HG02981 (cell line): ENCODE measurements around the gene CREB5.

ENCODE experiments used
- ATAC-seq: cut with Tn5 transposase; IDR thresholded peaks from one replicate; pipeline ENCODE4 v1.9.1; 2021; ENCODE audit warnings: mild to moderate bottlenecking, moderate library complexity; ENCODE audit not compliant: unreplicated experiment

CREB5 gene

GRCh38 chr7:28405662-28406061 lies 6.7 kb upstream of the CREB5 start:
- ATAC-seq = no peak

- ATAC-seq = no peak
Measured at GRCh38 chr7:28406192-28406591, 6.1 kb upstream of the CREB5 start.

DNA sequence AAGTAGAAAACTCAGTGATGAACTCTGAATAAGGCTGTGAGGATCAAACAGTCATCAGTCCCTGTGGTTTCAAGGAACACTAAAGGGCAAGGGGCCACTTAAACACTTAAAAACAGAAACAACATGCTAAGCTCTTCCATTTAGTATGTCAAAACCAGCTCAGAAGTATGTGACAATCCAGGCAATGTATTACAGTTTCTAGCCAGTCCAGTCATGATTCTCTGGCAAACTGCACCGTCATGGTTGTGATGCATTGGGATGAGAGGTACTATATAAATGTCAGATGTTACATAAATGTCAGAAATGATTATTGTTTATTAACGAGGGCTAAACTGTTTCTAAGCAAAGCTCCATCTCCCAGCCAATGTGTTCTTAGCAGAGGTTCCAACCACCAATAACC lies 4.7 kb upstream of the CREB5 start:
- no peak for ATAC-seq

DNA sequence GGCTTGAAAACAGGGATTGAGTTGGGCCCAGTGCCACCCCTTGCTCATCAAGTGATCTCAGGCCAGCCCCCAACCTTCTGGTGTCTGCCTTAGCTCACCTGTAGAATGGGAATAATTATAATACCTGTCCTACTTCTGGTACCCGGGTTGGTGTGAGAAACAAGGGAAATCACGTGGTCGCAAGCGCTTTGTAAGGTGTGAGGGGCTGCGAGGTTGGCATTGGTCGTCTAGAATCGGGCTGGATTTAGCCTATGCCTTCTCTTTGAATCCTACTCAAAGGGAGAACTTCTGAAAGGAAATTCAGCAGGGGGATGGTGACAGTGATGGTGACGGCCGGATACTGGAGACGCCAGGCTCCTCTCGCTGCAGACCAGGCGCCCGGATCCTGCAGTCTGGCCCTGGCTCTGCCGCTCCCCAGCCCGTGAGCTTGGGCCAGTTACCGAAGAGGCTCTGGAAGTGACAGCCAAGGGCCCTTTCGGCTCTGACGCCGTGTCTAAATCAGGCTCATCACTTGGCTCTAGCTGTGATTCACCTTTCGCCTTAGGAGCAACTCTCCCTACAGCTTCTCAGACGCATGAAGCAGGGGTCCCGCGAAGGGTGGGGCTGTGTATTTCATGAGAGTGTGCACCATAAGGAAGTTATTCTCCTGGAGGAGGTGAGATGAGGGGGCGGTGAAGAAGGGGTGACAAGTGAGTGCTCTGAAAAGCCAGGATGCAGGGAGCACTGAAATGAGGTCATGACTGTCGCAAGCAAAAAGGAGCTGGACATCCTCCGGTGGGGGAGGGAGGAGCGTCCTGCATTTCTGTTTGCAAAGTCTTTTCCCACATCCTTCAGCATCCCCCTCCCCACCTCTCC lies 4.0 kb upstream of the CREB5 start:
- no peak for ATAC-seq

DNA sequence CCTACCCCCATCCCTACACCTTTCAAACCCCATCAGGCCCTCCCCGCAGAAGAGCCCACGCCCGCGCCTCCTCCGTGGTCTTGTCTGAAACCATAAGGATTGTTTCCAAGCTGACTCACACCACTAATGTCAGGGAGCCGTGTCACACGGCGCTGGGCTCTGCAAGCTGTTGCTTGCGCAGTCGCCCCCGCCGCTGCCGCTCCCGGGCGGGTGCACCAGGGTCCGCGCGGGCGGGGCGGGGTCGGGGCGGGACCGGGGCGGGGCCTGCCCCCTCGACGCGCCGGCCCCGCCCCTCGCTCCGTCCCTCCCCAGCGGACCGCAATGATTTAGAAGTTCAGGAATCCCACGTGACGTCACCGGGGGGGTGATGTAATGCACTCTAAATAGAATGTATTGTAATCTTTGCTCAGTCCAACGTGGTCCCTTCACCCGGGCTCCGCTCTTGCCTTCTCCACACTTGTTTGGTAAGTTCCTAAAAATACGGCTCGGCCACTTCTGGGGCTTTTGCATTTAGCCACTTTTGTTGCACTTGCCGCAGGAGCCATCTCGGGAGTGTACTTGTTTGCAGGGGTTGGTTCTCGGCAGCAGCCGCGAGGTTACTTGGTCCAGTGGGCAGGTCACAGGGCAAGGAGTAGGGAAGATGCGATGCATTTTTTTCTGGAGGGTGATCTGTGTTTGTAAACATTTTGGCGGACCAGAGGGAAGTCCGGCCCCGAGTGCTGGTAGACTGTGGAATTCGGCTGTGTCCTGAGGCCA lies 3.2 kb upstream of the CREB5 start:
- no peak for ATAC-seq

DNA sequence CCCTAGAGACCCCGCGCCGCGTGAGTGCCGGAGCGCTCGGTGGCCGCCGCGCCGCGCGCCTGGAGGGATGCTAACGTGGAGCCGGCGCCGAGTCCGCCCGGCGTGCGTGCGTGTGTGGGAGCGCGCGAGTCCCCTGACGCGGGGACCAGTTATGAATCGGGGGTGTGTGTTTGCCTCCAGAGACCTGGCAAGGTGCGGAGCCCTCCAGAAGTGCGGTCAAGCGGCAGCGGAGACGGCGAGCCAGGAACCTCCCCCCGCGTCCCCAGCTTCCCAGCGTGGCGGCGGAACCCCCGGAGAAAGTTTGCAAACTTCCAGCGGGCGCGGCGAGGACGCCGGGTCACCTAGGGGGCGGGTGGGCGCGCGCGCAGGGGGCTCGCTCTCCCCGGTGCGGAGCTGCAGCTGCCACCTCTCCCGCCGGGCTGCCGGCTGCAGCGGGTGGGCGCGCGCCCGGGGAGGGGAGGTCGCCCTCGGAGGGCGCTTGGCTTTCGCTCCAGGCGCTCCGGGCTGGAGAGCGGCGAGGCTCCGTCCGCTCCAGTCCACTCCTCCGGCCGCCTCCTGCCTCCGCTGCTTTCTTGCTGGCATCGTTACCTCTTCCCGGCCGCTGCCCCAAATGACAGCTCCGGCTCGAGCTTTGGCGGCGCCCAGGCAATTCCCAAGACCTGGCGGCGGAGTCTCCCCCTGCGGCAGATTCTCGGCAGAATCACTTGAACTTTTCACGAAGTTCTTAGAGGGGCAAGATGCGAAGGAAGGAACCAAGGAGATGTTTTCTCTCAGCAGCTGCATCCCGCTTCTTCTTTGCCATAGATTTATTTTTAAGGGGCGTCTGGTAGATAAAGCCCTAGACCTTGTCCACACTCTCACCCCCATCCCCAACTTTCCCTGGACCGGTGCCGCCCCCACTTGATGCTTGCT lies 2.3 kb upstream of the CREB5 start:
- no peak for ATAC-seq

- ATAC-seq = no peak
Measured at GRCh38 chr7:28410628-28411531, 1.4 kb upstream of the CREB5 start.

GRCh38 chr7:28413011-28413410 lies 693 bp downstream of the CREB5 start:
- ATAC-seq = no peak

GRCh38 chr7:28414453-28414852 lies 2.1 kb downstream of the CREB5 start:
- no peak for ATAC-seq

DNA sequence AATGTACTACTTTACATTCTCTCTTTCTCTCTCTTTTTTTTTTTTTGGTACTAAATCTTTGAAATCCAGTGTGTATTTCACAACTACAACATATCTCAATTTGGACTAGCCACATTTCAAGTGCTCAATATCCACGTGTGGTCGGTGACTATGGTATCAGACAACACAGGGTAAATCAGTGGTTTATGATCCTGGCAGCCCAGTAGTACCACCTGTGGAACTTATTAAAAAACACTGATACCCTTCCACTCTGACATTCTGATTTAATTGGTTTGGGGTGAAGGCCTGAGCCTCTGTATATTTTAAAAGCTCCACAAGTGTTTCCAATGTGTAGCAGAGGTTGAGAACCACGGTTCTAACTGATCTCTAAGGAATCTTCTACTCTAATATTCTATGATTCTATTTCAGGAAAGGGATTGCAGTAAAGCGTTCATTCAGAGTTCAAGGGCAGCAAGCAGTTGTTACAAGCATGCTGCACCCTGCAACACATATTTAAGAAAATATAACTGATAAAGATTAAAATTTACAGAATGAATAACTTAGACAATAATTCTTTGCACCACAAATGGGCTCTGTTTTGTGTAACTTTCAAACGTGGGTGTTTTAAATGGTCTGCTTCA lies 5.1 kb downstream of the CREB5 start:
- no peak for ATAC-seq

DNA sequence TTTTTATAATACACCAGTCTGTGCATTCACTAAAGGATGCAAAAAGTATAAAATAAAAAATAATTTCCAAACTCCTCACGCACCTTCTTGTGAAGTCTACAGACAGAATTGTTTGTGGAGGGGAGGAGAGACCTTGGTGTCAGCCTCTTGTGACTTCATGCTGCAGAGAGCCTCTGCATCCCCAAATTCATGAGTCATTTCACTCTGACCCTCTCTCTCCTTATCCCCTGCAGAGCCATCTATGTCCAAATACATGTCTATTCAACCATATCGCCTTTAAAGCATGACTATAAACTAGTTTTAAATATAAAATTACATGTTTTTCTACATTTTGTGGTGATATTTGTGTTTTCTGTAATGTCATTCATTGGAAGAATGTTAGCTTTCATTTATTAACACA lies 6.0 kb downstream of the CREB5 start:
- no peak for ATAC-seq

GRCh38 chr7:28418966-28419365 lies 6.6 kb downstream of the CREB5 start:
- no peak for ATAC-seq

DNA sequence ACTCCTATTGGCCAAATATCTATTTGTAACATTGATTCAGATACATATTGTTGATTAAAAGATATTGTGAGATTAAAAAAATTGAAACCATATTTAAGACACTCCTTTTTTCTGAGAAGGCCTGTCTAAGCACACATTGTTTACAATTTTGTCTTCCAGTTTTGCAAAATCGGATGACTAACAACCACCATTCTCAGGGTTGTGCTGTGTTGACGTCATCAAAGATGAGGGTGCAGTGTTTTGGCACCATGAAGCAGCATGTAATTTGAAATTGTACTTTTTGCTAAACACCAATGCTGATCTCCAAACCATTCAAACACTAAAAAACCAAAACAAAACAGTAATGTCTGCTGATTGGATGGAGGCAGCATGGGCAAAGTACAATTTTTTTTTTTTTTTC lies 7.4 kb downstream of the CREB5 start:
- no peak for ATAC-seq

DNA sequence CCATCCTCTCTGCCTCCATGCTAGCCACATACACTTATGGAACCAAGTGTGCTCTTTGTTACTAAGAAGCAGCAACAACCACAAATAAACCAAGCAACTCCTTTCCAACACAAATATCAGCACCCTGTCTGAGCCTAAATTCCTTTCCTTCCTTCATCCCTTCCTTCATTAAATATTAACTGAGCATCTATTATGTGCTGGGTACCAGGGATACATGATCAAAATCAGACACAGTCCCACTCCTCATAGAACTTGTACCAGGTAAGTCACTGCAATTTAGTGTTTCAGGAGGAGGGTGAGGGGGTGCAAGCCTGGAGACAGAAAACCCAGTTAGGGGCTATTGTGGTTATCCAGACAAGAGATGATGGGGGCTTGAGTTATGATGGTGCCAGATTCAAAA lies 10.8 kb downstream of the CREB5 start:
- ATAC-seq = no peak

DNA sequence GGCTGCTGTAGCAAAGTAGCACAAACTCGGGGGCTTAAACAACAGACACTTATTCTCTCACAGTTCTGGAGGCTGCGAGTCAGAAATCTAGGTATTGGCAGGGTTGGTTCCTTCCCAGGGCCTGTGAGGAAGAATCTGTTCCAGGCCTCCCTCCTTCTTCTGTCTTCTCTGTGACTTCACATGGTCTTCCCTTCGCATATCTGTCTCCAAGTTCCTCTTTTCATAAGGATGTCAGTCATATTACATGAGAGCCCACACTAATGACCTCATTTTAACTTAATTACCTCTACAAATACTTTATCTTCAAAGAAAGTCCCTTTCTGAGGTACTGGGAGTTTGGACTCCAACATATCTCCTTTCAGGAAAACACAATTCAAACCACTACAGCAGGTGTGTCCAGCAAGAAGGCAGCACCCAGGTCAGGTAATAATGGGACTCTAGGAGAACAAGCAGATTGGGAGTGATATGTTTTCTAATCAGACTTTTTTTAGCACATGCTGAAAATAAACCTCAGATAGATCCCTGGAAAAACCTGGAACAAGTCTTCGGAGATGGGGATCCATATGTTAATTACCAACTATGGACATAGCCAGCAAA lies 11.7 kb downstream of the CREB5 start:
- no peak for ATAC-seq

DNA sequence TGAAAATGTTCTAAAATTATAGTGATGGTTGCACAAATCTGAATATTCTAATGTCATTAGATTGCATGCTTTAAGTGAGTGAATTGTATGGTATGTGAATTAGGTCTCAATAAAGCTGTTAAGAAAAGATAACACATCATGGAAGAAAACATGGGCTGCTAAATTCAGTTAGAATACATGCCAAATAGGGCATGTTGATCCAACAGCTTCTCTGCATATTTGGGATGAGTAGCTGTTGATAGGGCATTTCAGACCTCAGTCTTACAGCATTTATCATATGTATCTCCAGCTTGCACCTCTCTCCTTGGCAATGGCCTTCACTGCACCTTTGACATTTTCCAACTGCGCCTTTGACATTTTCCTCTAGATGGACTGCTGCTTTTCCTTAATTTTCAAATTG lies 13.2 kb downstream of the CREB5 start:
- no peak for ATAC-seq

DNA sequence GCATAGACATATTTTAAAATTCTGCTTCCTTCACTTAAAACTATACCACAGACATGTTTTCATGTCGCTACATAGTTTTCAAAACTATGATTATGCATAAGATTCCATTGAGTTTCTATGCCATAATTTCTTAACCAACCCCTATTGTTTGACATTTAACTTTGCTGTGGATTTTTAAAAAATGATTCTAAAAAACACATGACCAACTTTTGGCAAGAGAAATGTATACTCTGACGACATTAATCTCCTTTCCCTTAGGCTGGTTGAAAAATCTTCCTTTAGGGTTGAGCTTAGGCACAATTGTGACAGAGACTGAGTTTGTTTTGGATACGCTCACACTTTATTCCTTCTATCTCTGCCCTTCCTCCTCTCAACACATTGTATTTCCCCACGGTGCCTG lies 14.9 kb downstream of the CREB5 start:
- ATAC-seq = no peak

- ATAC-seq = no peak
Measured at GRCh38 chr7:28430616-28431015, 18.3 kb downstream of the CREB5 start.

- no peak for ATAC-seq
Measured at GRCh38 chr7:28432105-28432504, 19.8 kb downstream of the CREB5 start.
